ENCODE data around the gene DCDC2.
"Not testable (repeated sequence)": the region's sequence is repeated elsewhere in the genome, so short reads cannot be mapped to it uniquely, and the experiment has no call there.

The DCDC2 gene

DNA sequence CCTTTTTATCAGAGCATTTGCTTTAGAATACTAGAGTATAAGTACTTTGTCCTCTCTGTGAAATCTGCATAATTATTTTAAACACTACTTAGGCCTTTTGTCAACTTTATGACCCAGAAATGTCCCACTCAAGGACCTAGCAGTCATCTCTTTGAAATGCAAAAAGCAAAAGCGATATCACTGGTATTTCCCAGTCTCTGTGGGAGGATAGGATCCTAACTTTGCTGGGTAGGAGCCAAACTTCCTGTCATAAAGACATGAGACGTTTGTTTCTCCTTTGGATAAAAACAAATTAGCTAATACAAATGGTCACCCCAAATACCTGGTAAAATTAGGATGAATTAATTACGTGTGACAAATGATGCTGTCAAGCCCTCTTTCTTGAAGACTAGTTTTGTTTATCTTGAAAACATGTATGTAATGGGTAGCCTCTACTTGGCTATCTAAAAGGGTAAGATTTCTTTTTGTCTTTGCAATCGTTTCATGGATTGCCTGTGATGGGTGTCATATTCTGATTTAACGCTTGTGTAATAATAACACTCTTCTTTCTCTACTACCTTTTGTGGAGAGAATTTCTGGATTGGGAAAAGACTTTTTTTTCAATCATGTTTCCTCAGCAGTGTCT lies 36.2 kb downstream of the DCDC2 start:
- H3K4me1 Mint-ChIP-seq = no peaks in the 10 kb centered on the region
- ATAC-seq = no peak
- peaks cover 14% of the 10 kb centered on the region for H3K27me3 Mint-ChIP-seq
- H3K4me3 Mint-ChIP-seq = no peak overlapping the region
- H3K9me3 Mint-ChIP-seq = no peaks in the 10 kb centered on the region
- no peak for DNase-seq
- no peak overlapping the region for H3K27ac Mint-ChIP-seq

DNA sequence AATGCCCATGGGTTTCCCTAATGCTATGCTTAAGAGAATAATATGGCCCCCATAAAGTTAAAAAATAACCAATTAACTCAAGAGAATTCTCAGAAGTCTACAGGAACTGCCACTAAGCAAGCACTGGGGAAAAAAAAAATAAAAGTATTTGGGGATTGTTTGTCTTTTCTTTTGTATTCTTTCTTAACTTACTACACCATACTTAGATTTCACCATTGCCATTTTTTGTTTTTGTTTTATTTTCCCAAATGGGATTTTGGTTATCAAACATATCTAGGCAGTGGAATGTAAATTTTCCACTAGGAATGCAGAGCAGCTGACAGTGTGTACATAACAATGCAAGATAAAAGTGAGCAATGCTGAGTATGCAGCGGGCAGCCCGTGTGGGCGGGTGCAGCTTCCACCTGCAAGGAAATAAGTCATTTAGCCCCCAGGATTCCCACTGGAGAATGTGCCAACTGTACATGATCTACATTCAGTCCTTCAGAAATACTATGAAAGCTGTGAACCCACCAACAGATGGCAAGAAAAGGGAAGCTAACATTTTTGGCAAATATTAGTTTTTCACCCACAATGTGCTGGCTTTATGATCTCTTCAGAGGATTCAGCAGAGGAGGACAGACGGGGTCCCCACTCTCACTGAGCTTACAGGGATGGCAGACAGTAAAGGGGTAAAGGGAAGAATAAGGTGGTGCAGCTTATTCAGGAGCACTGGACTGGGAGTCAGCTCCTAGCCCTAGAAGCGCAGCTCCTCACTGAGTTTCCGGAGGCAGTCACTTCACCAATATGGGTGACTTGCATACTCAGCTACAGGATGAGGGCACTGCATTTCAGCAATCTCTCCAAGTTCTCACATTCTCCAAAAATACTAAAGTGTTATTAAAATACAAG lies 44.4 kb downstream of the DCDC2 start:
- H3K27ac Mint-ChIP-seq = no peak overlapping the region

DNA sequence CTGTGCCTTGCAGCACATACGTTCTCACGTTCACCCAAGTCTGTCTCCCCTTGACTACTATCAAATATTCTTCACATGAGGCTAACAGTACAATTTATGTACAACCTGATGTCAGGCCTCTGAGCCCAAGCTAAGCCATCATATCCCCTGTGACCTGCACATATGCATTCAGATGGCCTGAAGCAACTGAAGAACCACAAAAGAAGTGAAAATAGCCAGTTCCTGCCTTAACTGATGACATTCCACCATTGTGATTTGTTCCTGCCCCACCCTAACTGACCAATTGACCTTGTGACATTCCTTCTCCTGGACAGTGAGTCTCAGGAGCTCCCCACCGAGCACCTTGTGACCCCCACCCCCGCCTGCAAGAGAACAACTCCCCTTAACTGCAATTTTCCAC lies 46.1 kb downstream of the DCDC2 start:
- not testable (repeated sequence) for ATAC-seq, H3K4me3 Mint-ChIP-seq, H3K4me1 Mint-ChIP-seq, DNase-seq, H3K27ac Mint-ChIP-seq
- peaks cover 15% of the 10 kb centered on the region for H3K27me3 Mint-ChIP-seq
- peaks cover 13 to 18% of the 10 kb centered on the region in 2 donors for H3K9me3 Mint-ChIP-seq

More for the DNA sequence above, 44.4 kb downstream of the DCDC2 start:
- H3K4me1 Mint-ChIP-seq = no peaks in the 10 kb centered on the region
- peaks cover 15% of the 10 kb centered on the region for H3K27me3 Mint-ChIP-seq
- ATAC-seq (no peak), DNase-seq (no peak)
- H3K9me3 Mint-ChIP-seq = peaks cover 13 to 18% of the 10 kb centered on the region in 2 donors
- H3K4me3 Mint-ChIP-seq = no peak overlapping the region

DNA sequence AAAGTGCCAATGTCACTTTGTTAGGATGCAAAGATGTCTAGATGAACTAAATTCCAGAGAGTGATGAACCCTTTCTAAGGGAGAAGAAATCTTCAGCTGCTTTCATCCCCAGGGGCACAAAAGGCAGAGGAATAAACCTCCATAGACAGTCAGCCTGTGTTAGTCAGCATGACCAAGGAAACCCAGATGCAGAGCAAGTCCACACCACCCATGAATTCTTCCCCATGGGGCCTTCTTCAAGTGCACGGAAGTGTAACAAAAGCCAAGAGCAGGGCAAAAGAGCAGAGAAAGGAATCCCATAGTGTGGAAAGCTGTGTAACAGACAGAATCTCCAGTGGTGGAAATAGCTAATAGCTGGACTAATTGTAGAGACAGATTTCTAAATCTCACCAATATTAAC lies 50.0 kb downstream of the DCDC2 start:
- ATAC-seq (no peak), DNase-seq (no peak)
- Mint-ChIP-seq H3K27ac (no peak overlapping the region), H3K4me1 (no peaks in the 10 kb centered on the region), H3K4me3 (no peak overlapping the region), H3K9me3 (peaks cover 13 to 18% of the 10 kb centered on the region in 2 donors), H3K27me3 (peaks cover 15% of the 10 kb centered on the region)

DNA sequence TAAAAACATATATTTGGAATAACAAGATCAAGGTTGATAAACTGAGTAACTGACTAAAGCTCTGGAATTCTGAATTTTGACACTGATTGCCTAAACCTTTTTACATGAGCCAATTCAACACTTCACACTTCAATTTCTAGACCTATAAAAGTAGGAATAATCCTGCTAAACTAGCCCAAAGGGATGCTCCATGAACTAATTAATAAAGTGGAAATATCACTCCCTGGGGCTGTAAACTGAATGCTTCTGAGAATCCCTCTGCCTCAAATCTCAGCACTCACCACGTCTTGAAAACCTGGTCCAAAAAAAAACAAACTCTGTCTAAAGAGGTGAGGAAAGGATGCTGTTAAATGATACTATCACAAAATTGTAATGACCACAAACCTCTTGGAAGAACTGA lies 50.9 kb downstream of the DCDC2 start:
- peaks cover 20% of the 10 kb centered on the region for H3K27me3 Mint-ChIP-seq
- H3K9me3 Mint-ChIP-seq = peaks cover 10 to 14% of the 10 kb centered on the region in 2 donors
- ATAC-seq (no peak), DNase-seq (no peak)
- H3K4me3 Mint-ChIP-seq = no peak overlapping the region
- H3K4me1 Mint-ChIP-seq = no peaks in the 10 kb centered on the region
- no peak overlapping the region for H3K27ac Mint-ChIP-seq

DNA sequence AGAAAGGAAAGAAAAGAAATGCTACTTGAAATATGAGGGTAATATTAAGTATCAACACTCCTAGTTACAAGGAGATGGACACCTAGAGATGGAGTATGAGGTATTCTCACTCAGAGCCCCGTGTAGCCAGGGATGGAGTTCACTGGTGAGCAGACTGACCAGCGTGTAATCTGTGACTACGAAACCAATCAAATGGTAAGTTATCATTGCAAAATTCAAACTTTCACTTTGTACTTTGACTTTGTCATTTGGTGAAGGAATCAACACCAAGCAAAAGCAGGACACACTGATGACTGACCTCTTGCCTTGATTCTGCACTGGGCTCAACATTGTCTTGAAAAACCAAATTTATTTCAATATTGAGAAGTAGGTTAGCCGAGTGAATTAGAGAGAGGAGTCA lies 51.8 kb downstream of the DCDC2 start:
- peaks cover 20% of the 10 kb centered on the region for H3K27me3 Mint-ChIP-seq
- peaks cover 5 to 6% of the 10 kb centered on the region in 2 donors for H3K9me3 Mint-ChIP-seq
- no peaks in the 10 kb centered on the region for H3K4me1 Mint-ChIP-seq
- ATAC-seq (no peak), DNase-seq (no peak)
- H3K4me3 Mint-ChIP-seq = no peak overlapping the region
- H3K27ac Mint-ChIP-seq = no peak overlapping the region

DNA sequence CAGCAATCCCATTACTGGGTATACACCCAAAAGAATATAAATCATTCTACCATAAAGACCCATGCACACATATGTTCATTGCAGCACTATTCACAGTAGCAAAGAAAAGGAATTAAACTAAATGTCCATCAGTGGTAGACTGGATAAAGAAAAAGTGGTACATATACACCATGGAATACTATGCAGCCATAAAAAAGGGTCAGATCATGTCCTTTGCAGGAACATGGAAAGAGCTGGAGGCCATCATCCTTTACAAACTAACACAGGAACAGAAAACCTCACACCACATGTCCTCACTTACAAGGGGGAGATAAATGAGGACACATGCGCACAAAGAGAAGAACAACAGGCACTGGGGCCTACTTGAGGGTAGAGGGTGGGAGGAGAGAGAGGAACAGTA lies 60.9 kb downstream of the DCDC2 start:
- H3K4me1 Mint-ChIP-seq = no peaks in the 10 kb centered on the region
- DNase-seq (no peak), ATAC-seq (no peak)
- peaks cover 9 to 10% of the 10 kb centered on the region in 2 donors for H3K9me3 Mint-ChIP-seq
- peaks cover 30% of the 10 kb centered on the region for H3K27me3 Mint-ChIP-seq
- H3K27ac Mint-ChIP-seq = no peak overlapping the region
- H3K4me3 Mint-ChIP-seq = no peak overlapping the region

DNA sequence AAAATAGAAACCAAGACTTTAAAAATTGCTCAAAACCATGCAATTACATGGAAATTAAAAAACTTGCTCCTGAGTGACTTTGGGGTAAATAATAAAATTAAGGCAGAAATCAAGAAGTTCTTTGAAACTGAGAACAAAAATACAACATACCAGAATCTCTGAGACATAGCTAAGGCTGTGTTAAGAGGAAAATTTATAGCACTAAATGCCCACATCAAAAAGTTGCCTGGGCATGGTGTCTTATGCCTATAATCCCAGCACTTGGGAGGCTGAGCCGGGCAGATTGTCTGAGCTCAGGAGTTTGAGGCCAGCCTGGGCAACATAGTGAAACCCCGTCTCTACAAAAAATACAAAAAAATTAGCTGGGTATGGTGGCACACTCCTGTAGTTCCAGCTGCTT lies 64.0 kb downstream of the DCDC2 start:
- H3K9me3 Mint-ChIP-seq = peaks cover 9 to 10% of the 10 kb centered on the region in 2 donors
- ATAC-seq, H3K4me3 Mint-ChIP-seq, DNase-seq, H3K4me1 Mint-ChIP-seq, H3K27ac Mint-ChIP-seq: not testable (repeated sequence)
- peaks cover 30% of the 10 kb centered on the region for H3K27me3 Mint-ChIP-seq

DNA sequence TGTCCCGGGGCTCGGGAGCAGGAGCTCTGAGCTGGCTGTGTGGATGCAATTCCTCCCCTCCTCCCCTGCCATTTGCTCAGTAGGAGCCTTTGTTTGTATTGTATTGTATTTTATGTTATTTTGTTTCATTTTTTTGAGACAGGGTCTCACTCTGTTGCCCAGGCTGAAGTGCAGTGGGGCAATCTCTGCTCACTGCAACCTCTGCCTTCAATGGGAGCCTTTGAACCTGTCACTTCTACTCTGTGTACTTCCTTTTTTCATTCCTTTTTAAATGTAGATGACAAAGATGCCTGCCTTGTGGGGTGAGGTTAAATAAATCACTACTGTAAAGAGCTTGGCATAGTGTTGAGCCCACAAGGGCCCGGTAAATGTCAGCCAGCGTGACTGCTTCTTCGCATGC lies 70.6 kb downstream of the DCDC2 start:
- Mint-ChIP-seq H3K9me3 (no peaks in the 10 kb centered on the region), H3K4me1 (no peaks in the 10 kb centered on the region), H3K27me3 (no peaks in the 10 kb centered on the region), H3K4me3 (no peak overlapping the region), H3K27ac (peak overlapping the region in 1 of 2 donors; percentile 4)
- no peak for DNase-seq
- no peak for ATAC-seq

DNA sequence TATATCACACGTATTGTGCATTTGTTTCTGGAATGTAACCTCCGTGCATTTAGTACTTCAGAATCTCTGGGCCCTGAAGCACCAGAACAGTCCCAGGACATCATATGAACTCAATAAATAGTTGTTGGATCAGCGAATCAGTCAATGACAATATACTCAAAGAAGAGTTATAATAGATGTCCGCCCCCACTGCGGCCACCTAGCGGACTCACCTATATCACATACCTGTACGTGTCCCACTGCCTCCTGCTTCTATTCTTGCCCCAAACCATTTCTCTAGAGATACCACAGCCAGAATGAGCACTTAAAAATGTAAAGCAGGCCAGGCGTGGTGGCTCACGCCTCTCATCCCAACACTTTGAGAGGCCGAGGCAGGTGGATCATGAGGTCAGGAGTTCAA lies 73.9 kb downstream of the DCDC2 start:
- no peaks in the 10 kb centered on the region for H3K9me3 Mint-ChIP-seq
- no peak overlapping the region for H3K4me3 Mint-ChIP-seq
- no peaks in the 10 kb centered on the region for H3K4me1 Mint-ChIP-seq
- ATAC-seq (no peak), DNase-seq (no peak)
- H3K27ac Mint-ChIP-seq = no peak overlapping the region
- H3K27me3 Mint-ChIP-seq = peaks cover 10% of the 10 kb centered on the region

DNA sequence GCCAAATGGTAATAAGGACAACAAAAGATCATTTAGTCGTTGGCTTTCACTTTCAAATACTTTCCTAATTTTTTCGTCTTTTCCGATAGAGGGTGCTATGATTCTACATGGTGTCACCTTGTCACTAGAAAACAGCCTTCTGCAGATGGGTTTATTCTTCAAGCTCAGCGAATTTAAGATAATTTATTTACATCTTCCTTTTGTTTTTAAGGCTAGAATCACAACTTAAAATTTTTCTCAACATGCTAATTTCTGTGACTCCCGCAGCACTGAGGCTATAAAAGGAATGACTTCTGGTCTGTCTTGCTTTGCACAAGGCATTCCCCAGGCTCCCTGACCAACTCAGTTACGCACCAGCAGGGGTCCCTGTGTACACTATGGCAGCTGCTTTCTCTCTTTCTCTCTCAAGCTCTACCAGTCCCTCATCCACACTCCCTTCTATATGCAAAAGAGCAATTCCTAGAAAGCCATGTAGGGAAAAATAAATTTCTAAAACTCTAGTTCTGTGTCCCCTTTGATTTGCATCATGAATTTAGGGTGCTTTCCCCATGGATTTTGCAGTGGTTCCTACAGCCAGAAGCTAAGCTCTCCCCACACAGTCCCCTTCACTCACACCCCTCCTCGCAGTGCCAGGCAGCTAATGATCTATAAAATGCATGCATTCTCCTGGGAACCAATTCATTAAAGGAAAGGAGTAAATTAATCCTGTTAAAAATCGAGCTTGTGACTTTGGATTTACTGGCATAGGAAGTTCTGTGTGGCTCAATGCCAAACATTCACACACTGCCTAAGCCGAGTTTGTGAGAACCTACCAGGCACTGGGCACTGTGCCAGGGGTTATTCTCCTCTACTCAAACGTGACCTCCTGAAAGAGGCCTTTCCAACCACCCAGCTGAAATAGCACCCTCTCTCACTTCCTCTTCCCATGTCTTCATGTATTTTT lies 74.5 kb downstream of the DCDC2 start:
- H3K27ac Mint-ChIP-seq = no peak overlapping the region
- peak; percentile 91 for ATAC-seq
- H3K4me1 Mint-ChIP-seq = no peaks in the 10 kb centered on the region
- H3K27me3 Mint-ChIP-seq = peaks cover 16% of the 10 kb centered on the region
- peak overlapping the region; percentile 29 to 30 for H3K4me3 Mint-ChIP-seq
- no peaks in the 10 kb centered on the region for H3K9me3 Mint-ChIP-seq
- peak; percentile 33 to 44 for DNase-seq

DNA sequence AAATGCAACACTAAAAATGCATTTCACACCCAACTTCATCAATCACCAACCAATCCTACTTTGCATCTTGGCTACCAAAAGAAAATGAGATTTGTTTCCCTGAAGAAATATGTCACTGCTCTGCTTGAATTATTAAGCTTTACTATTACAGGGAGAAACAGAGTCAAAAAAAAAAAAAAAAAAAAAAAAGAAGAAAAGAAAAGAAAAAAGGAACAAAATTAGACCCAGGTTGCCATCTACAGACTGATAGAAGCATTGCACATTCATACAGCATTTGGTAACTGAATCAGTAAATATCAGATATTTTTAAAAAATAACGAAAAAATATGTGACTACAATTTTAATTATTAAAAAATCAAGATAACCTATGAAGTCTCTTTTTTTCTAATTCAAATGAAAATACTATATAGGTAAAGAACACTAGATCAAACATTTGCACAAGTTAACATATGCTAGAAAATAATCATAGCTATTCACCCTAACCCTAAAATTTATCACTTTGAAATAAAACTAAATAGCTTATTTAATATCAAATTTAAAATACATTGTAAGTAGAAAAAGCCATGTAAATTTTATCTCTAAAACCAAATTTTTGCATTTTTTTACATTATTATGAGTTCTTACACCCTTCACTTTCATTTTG lies 83.3 kb downstream of the DCDC2 start:
- DNase-seq = no peak
- Mint-ChIP-seq H3K27ac (no peak overlapping the region), H3K4me1 (no peaks in the 10 kb centered on the region), H3K9me3 (no peaks in the 10 kb centered on the region), H3K27me3 (peaks cover 35% of the 10 kb centered on the region), H3K4me3 (no peak overlapping the region)
- no peak for ATAC-seq

DNA sequence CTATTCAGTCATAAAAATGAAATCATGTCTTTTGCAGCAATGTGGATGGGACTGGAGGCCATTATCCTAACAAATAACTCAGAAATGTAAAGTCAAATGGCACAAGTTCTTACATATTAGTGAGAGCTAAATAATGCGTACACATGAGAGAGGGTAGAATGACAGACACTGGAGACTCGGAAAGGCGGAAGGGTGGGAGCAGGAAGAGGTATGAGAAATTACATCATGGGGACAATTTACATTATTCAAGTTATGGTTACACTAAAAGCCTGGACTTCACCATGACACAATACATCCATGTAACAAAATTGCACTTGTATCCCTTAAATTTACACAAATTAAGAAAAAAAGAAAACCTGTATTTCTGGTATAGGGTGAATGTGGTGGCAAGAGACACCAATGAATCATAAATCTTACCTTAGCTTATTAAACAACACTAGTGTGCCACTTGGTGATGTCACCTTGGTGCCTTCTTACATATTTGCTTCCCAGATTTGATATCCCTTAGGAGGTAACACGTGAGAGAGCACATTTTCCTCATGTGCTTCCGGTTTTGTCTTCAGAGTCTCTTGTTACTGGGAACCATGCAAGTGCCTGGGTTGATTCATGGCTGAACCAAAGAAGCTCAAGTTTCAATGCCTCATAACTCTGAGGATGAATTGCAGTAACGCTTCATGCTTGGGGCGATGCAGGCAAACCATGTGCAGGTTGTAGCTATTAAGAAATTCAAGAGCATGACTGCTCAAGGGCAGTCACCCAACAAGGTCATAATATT lies 84.6 kb downstream of the DCDC2 start:
- H3K9me3 Mint-ChIP-seq = no peaks in the 10 kb centered on the region
- H3K27ac Mint-ChIP-seq = no peak overlapping the region
- no peak for ATAC-seq
- H3K4me3 Mint-ChIP-seq = no peak overlapping the region
- peaks cover 27% of the 10 kb centered on the region for H3K27me3 Mint-ChIP-seq
- DNase-seq = no peak
- no peaks in the 10 kb centered on the region for H3K4me1 Mint-ChIP-seq

DNA sequence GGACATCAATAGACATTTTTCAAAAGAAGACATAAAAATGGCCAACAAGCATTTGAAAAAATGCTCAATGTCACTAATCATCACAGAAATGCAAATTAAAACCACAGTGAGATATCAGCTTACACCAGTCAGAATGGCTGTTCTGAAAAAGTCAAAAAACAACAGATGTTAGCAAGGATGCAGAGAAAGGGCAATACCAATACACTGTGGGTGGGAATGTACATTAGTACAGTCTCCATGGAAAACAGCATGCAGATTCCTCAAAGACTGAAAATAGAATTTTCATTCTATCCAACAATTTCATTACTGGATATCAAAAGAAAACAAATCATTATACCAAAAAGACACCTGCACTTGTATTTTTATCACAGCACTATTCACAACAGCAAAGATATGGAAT lies 85.3 kb downstream of the DCDC2 start:
- ATAC-seq (no peak), DNase-seq (no peak)
- Mint-ChIP-seq H3K27ac (no peak overlapping the region), H3K9me3 (no peaks in the 10 kb centered on the region), H3K4me3 (no peak overlapping the region), H3K27me3 (peaks cover 27% of the 10 kb centered on the region), H3K4me1 (no peaks in the 10 kb centered on the region)
